DOHH2 (cell line): ENCODE results near the gene YIPF2.

Experiments used
- H3F3A ChIP-seq: fragments of 200-600 bp; sonication (generic), shearing (Covaris generic); 2 replicates; pipeline ENCODE4 v1.6.0; 2016; ENCODE audit warnings: antibody characterized with exemption, mild to moderate bottlenecking; ENCODE audit not compliant: control insufficient read depth, insufficient read depth
- H3K27ac ChIP-seq: fragments of 200-600 bp; sonication (generic); 2 replicates; pipeline ENCODE4 v1.5.1; 2014; ENCODE audit warnings: low read depth, mild to moderate bottlenecking, low read length, moderate library complexity
- H3K27me3 ChIP-seq: fragments of 200-600 bp; sonication (generic); 2 replicates; pipeline ENCODE4 v1.6.1; 2014; ENCODE audit warnings: mild to moderate bottlenecking, low read length, mixed read lengths; ENCODE audit not compliant: control insufficient read depth
- H3K36me3 ChIP-seq: fragments of 200-600 bp; sonication (generic); 2 replicates; pipeline ENCODE4 v1.6.1; 2014; ENCODE audit warnings: mild to moderate bottlenecking, low read length, moderate library complexity, mixed read lengths; ENCODE audit not compliant: control insufficient read depth
- H3K4me1 ChIP-seq: fragments of 200-600 bp; sonication (generic); 2 replicates; pipeline ENCODE4 v1.6.1; 2014; ENCODE audit warnings: mild to moderate bottlenecking, low read length, mixed read lengths; ENCODE audit not compliant: control insufficient read depth
- H3K4me2 ChIP-seq: fragments of 200-600 bp; sonication (generic); 2 replicates; pipeline ENCODE4 v1.6.0; 2014; ENCODE audit warnings: mild to moderate bottlenecking, low read length, moderate library complexity
- H3K4me3 ChIP-seq: fragments of 200-600 bp; sonication (generic); 2 replicates; pipeline ENCODE4 v1.5.1; 2014; ENCODE audit warnings: mild to moderate bottlenecking, low read length, mixed read lengths
- H3K79me2 ChIP-seq: fragments of 200-600 bp; sonication (generic); 2 replicates; pipeline ENCODE4 v1.6.1; 2014; ENCODE audit warnings: mild to moderate bottlenecking, low read length, mixed read lengths; ENCODE audit not compliant: control insufficient read depth
- H3K9me2 ChIP-seq: fragments of 200-600 bp; sonication (generic); replicated peaks from 2 replicates; pipeline ENCODE4 v1.6.1; 2014; ENCODE audit warnings: mild to moderate bottlenecking, low read length, mixed read lengths; ENCODE audit not compliant: control insufficient read depth
- H3K9me3 ChIP-seq: fragments of 200-600 bp; sonication (generic); 2 replicates; pipeline ENCODE4 v1.6.1; 2014; ENCODE audit warnings: antibody characterized with exemption, low read length, mixed read lengths; ENCODE audit not compliant: control insufficient read depth, insufficient read depth
- H4K20me1 ChIP-seq: fragments of 200-600 bp; sonication (generic); 2 replicates; pipeline ENCODE4 v1.6.0; 2014; ENCODE audit warnings: low read depth, mild to moderate bottlenecking, antibody characterized with exemption, low read length, moderate library complexity; ENCODE audit not compliant: control insufficient read depth, insufficient read depth
- CTCF ChIP-seq: fragments of 200-600 bp; sonication (generic); IDR thresholded peaks from one replicate; pipeline ENCODE4 v1.5.1; 2014; ENCODE audit warnings: antibody characterized with exemption, mild to moderate bottlenecking, low read depth, low read length; ENCODE audit not compliant: poor library complexity, severe bottlenecking
- EZH2phosphoT487 ChIP-seq: fragments of 200-600 bp; sonication (generic); IDR thresholded peaks from 2 replicates; pipeline ENCODE4 v1.6.1; 2017; ENCODE audit warnings: borderline replicate concordance, mild to moderate bottlenecking, antibody characterized with exemption, low read length, moderate library complexity, mixed read lengths

YIPF2 gene

GRCh38 chr19:10966809-10967208 lies 38.4 kb upstream of the YIPF2 start:
- peak overlapping the region; percentile 98 for H3K27ac ChIP-seq
- peak overlapping the region; percentile 81 for H3K4me2 ChIP-seq
- H3K27me3 ChIP-seq: no peaks in the 10 kb centered on the region
- no peaks in the 10 kb centered on the region for H4K20me1 ChIP-seq
- no peaks in the 10 kb centered on the region for H3K9me2 ChIP-seq
- TF ChIP-seq EZH2phosphoT487 (no peak), CTCF (no peak)
- no peaks in the 10 kb centered on the region for H3K9me3 ChIP-seq
- H3K36me3 ChIP-seq: peaks cover 66% of the 10 kb centered on the region
- H3K4me3 ChIP-seq: peak overlapping the region; percentile 70
- peaks cover 99% of the 10 kb centered on the region for H3K79me2 ChIP-seq
- H3K4me1 ChIP-seq: peaks cover 89% of the 10 kb centered on the region
- H3F3A ChIP-seq: peaks cover 48% of the 10 kb centered on the region

- H3K27me3 ChIP-seq: no peaks in the 10 kb centered on the region
- peaks cover 75% of the 10 kb centered on the region for H3K4me1 ChIP-seq
- TF ChIP-seq CTCF (no peak), EZH2phosphoT487 (no peak)
- peaks cover 95% of the 10 kb centered on the region for H3K79me2 ChIP-seq
- H3F3A ChIP-seq: peaks cover 46% of the 10 kb centered on the region
- peak overlapping the region; percentile 81 for H3K4me2 ChIP-seq
- no peaks in the 10 kb centered on the region for H3K9me2 ChIP-seq
- H4K20me1 ChIP-seq: no peaks in the 10 kb centered on the region
- no peaks in the 10 kb centered on the region for H3K9me3 ChIP-seq
- peaks cover 66% of the 10 kb centered on the region for H3K36me3 ChIP-seq
- H3K4me3 ChIP-seq: peak overlapping the region; percentile 70
- H3K27ac ChIP-seq: peak overlapping the region; percentile 98
Measured at GRCh38 chr19:10965398-10965797, 37.0 kb upstream of the YIPF2 start.

GRCh38 chr19:10964903-10965302 lies 36.5 kb upstream of the YIPF2 start:
- Histone ChIP-seq H3K4me1 (peaks cover 72% of the 10 kb centered on the region), H3K27ac (peak overlapping the region; percentile 98), H3K4me2 (peak overlapping the region; percentile 81), H3K79me2 (peaks cover 95% of the 10 kb centered on the region), H3F3A (peaks cover 46% of the 10 kb centered on the region), H3K27me3 (no peaks in the 10 kb centered on the region), H3K9me3 (no peaks in the 10 kb centered on the region), H4K20me1 (no peaks in the 10 kb centered on the region), H3K4me3 (peak overlapping the region; percentile 70), H3K9me2 (no peaks in the 10 kb centered on the region), H3K36me3 (peaks cover 61% of the 10 kb centered on the region)
- TF ChIP-seq EZH2phosphoT487 (no peak), CTCF (peak; percentile 80)

- Histone ChIP-seq H3K27me3 (no peaks in the 10 kb centered on the region), H3K4me2 (peak overlapping the region; percentile 81), H3K4me3 (peak overlapping the region; percentile 70), H3K4me1 (peaks cover 67% of the 10 kb centered on the region), H3K9me3 (no peaks in the 10 kb centered on the region), H4K20me1 (no peaks in the 10 kb centered on the region), H3F3A (peaks cover 43% of the 10 kb centered on the region), H3K36me3 (peaks cover 53% of the 10 kb centered on the region), H3K79me2 (peaks cover 92% of the 10 kb centered on the region), H3K9me2 (no peaks in the 10 kb centered on the region), H3K27ac (peak overlapping the region; percentile 98)
- TF ChIP-seq EZH2phosphoT487: no peak
- no peak for TF ChIP-seq CTCF
Measured at GRCh38 chr19:10963865-10964264, 35.4 kb upstream of the YIPF2 start.
